NCI-H82 treated with DMSO at 0.1 percent for 48 hours (cell line): Measurements from ENCODE around the gene EVA1B.

Experiments
- DNase-seq: peaks from one replicate; lab custom pipeline; 2025; ENCODE audit not compliant: unreplicated experiment; lab: John Stamatoyannopoulos, UW

The EVA1B gene, protein sequence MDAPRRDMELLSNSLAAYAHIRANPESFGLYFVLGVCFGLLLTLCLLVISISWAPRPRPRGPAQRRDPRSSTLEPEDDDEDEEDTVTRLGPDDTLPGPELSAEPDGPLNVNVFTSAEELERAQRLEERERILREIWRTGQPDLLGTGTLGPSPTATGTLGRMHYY

DNA sequence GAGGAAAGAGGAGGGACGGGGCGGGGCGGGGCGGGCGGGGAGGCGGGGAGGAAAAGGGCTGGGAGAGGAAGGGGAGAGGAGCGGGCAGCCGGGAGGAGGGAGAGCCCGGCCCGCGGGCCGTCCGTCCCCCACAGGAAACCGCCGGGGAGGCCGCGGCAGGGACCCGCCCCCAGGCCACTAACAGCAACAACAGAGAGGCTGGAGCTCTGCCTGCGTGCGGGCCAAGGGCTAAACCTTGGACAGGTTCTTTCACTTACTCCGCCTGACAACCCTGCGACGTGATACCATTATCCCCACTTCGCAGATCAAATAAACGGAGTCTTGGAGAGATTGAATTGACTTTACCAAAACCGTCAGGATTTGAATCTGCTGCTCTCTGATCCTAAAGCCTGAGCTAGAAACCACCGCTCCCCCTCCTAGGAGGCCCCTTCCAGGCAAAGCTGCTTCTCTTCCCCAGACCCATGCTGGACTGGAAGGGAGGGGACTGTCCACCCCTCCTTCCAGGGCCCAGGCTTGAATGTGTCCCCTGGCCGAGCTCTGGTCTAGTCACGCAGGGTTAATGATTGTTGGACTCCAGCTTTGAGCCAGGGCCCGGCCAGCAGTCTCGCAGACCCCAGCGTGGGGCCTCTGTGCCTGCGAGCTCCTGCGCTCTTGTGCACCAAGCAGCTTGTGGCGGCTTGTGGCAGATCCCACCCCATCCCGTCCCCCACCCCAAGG is at the start of gene EVA1B:
TSS of gene EVA1B (minus strand) at position 10 of the 717 bp plus-strand sequence. CDS start 608 bp downstream, outside the sequence.
- no peak for DNase-seq

DNA sequence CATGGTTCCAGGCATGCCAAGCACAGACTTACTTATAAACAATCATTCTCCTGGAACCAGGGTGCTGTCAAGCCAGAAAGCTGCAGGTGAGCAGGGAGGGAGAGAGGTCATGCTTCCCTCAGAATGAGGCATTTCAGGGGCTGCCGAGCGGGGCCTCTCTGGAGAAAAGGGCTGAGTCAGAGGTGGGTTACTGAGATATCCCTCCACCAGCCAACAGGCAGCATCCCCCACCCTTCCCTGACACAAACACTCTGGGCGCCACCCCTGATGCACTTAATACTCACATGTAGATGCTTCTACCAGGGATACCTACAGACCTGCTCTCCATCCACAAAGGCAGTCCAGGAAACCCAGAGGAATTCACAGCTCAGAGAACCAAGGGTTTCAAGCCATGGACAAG is 49.2 kb upstream of the EVA1B start:
- no peak for DNase-seq

DNA sequence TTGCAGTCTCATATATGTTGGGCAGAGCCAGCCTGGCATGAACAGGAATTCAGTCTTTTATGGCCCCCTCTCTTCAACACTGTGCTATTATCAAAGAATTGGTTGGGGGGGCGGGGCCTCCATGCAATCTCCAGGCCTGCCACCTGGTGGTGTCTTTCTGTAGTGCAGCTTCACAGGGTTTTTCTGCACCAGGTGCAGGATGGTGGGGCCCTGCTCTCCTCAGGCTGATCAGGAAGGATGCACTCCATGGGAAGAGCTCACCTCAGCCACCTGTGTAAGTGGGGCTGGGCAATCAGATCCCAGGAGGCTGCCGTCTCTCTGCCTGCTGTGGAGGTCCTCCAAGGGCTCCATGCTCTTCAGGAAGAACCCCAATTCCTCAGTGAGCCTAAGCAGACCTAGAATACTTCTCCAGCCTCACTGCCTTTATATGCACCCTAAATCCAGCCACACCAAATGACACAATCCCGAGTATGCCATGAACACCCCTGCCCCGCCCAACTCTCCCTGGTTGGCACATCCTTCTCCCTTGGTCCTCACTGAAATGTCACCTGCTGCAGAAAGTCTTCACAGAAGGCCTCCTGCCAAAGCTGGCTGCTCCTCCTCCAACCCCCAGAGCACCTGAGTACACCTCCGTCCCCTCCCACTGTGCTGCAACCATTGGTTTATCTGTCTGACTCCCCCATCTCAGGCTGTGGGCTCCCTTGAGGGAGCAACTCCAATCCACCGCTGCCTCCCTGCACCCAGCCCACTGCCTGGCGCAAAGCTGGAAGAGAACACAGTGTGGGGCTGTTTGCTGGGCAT is 45.8 kb upstream of the EVA1B start:
- DNase-seq, result peak; percentile 16

DNA sequence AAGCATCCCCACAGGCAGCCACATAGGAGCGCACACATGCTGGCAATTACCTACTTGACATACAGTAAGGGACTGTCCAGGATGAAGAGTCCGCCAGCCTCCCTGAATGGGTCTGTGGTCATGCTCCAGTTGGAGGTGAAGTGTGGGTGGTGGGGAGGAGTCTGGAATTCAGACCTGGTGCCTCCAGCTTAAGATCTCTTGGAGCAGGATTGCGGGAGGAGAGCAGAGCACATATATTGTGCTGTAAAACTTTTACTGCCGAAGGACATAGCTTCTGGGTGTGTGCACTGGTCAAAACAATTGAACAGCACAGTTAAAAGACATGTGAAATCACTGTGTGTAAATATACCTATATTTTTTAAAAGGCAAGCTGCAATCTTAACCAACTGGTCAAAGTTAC is 44.4 kb upstream of the EVA1B start:
- DNase-seq, result no peak

DNA sequence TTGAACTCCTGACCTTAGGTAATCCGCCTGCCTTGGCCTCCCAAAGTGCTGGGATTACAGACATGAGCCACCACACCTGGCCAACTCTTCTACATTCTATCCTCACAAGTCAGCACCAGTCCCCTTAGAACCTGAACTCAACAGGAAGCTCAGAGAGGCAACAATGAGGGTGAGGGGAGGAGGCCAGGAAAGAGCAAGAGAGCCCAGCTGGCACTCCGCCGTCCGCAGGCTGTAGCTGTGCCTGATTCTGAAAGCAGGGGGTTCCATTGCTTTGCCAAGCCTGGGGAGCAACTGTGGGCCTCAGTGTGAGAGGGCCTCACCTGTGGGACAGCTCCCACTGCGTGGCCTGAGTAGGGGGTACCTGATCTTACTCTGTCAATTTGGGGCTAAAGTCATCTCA is 43.6 kb upstream of the EVA1B start:
- no peak for DNase-seq

DNA sequence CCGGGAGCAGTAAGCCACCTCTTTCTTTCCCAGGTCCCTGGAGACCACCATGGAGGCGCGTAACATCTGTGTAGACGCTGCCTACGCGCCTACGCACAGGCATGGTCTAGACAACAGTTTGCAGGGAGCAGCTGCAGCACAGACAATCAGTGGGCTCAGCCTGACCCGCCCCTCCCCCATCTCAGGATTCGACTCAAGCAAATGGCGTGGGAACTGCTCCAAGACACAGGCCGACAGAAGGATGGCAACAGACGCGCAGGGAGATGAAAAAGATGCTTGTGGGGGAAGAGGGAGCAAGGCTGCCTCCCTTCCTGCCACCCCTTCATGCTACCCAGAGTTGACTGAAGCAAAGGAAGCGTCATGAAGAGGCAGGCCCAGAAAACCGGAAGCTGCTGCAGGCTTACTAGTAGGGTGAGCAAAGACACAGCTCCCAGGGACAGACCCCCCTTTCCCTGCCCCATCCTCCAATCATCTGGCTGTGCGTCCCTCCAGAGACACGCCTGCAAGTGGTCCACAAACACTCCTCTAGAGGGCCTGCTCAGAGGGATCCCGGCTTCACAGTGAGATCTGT is 42.7 kb upstream of the EVA1B start:
- peak; percentile 88 for DNase-seq

DNA sequence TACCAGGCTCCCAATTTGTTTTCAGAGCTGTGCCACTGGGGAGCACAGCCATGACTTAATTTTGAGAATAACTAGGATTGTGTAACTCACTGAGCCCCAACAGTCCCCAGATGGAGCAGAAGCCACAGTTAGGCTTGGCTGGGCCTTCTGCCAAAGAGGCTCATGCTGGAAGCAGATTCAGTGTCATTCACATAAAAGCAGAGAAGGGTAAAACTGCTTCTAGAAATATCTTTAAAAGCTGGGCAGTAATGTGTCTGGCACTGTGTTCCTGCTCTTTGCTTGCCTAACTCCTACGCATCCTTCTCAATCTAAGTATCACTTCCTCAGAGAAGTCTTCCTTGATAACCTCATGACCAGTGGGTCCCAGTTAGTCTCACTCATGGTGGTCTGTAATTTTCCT is 41.9 kb upstream of the EVA1B start:
- no peak for DNase-seq

DNA sequence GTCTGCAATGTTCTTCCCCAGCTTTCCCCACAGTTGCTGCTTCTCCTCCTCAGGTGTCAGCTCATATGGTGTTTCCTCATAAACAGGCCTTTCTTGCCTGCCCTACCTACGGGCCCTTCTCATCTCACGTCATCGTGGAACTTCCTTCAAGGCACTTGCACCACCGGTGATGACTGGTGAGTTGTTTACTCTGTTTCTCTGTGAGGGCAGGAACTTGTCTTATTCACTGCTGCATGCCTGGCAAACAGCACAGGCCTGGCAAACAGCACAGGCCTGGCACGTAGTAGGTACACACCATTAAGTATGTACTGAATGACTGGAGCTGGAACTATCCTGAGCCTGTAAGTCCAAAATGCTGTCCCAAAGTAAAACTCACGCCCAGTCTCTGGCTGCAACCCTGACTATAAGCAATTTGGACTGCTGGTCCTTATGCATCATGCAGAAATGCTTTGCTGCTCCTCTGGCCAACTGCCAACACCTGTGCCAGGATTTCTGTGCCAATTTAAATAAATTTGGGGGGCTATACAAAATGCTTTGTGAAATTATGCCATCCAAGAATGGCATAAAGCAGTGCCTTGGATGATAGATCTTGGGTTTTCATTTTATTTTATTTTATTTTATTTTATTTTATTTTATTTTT is 36.6 kb upstream of the EVA1B start:
- no peak for DNase-seq

DNA sequence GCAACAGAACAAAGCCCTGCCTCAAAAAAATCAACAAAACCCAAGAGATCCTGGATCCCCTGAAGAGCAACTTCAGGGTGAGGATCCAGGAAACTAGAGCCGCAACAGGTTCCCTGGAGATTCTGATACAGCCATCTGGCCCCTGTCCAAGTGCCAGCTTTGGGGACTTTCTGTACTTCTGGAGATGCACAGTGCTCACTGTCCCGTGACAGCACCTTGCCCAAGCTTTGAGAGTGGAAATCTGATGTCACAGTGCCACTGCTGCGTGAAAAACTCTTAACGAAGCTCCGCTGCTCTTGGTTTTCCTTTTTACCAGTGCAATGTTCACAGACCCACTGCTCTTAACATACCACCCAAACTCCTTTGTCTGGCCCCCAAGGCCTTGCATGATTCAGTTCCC is 35.9 kb upstream of the EVA1B start:
- no peak for DNase-seq

DNA sequence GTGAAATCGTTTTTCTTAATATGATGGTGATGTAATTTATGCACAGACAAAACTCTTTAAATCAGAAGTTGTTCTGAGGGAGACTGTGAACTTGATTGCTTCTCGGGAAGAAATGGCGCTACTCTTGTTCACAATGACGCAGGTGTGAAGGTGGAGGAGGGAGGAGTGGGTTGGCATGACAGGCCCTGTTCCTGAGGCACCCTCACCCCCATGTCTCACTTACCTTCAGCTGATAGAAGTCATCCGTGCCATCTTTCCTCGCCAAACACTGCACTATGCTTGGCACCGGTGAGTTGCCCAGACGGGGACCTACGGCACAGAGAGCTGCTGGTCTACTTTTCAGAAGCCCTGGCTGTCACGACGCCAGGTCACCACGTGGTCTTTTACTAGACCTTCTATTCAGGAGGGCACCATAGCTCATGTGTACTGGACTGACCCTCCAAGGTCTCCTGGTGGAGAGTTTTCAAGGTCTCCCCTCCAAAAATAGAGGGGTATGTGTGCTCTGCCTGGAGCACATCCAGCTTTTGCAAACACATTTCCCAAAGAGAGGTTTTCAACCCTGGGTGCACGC is 35.2 kb upstream of the EVA1B start:
- DNase-seq, result no peak

DNA sequence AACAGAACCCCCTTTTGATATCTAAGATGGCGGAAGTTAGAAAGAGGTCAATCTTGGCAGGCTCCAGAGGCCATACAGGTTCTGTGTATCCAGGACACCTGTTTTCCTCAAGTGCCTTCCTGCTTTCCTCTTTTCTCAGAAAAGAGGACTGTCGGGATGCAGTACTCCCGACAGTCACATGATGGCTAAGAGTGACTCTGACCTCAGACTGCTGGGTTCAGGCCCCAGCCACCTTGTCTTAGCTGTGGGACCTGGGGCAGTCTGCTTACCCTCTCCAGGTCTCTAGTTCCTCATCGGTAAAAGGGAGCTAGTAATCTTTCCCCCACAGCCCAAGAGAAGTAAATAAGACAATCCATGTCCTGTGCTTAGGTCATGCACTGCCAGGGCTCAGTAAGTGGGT is 32.4 kb upstream of the EVA1B start:
- no peak for DNase-seq

DNA sequence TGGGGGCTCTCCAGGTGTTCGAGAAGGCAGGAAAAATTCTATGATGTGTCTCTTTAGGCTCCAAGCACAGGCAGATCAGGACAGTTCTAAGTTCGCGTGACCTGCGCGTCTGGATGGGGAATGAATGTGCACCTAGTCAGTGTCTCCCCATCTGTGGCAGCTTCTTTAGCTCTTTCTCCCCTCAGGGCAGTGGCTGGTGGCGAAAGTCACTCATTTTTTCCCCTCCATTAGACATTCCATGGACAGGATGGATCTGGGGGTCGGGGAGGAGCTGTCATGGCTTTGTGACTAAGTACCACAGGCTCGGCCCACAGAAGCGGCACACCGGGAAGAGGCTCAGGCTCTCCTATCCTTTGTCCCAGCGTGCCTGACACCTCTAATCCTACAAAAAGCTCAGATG is 31.0 kb upstream of the EVA1B start:
- no peak for DNase-seq

DNA sequence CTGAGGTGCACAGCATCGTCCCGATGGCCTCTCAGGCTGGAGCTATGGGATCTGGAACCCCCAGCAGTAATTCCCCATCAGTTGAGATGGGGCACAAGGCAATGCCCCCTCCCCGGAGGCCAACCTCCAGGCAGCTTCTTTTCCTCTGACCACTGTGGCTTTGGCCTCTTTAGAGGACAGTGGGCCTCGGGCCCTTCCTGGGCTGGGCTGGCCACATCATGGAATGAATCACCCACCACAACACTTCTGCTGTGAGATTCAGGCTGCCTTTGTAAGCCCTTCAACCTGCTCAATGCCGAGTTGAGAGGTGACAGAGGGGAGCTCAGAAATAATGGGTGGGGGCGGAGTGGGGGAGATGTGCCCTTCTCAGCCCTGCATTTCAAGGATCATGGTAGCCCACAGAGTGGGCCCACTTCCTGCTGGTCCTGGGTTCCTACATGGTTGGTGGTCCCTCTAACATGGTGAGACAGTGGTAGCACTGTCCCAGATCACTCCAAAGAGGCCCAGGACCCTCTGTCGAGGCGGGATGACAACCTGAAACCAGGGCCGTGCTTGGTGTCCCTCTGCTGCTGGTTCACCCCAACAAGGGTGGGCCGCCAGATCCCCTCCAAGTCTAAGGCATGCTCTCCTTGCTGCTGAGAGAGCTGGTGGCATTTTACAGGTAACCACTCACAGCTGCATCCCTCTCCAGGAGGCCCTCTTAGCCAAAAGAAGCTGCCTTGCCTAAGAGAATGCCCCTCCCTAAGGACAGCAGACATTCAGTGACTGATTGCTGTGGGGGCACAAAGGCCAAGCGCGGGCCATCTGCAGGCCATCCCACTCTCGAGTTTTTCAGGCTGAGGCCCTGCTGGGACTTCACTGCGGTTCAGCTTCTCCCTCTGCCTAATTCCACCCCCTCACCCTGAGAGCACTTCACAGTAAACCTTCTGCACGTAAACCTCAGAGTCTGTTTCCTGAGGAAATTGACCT is 29.7 kb upstream of the EVA1B start:
- DNase-seq, result no peak

DNA sequence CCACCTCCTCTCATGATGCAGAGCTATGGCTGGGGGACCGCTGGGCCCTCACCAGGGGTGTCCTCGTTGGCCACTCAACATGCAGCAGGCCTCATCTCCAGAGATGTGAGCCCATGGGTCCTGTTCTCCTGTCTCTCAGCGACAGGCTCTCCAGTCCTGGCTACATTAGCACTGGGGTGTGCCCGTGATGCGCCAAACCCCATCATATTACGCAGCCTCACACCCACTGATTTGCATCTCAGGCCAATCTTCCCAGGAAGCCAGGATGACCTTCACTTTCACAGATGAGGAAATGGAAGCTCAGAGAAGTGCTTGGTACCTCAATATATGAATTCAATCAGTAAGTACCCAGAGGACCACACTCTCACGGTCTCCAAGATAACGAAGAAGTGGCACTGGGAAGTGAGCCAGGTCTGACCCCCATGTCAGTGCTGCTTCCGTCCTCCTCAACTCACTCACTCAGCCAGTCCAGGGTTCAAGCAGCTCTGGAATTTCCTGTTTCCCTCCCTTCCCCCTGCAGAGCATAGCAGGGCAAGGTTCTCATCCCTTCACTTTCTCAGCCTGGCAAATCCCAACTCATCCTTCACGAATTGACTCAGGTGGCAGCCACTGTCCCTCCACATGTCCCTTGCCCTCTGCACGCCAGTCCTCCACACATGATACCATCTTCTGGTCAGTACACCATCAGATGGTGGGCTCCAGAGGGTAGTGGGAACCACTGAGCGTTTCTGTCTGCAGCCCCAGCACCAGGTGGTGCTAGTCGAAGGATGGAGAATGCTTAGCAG is 28.9 kb upstream of the EVA1B start:
- no peak for DNase-seq

DNA sequence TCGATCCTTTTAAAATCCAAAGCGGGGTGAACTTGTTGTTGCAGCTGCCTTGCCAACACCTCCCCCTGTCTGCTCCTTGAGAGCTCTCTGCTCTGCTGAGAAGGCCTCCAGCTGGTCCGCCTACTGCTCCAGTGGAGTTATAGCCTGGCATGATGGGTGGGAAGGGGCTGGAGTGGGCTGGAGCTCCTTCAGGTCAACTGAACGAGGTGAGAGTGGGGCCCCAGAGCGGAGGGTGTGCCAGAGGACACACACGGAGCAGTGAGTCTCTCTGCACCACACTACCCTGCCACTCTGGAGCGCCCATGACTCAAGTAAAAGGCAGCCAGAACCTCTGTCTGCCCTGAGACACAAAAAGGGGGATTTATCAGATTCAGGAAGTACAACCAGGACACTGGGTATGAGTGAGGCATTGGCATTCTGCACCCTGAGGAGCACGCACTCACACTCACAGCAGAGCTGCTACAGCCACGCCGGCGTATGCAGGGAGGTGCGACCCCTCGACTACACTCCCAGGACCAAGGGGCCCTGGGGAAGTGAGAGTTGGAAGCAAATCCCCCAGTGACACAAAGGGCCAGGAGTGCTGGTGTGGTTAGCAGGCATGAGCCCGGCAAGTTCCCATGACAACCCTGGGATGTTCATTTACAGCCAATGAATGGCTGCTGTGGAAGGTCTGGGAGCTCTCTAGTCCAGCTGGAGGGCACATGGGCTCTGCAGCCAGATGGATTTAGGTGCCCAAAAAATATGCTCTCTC is 28.0 kb upstream of the EVA1B start:
- DNase-seq, result no peak

DNA sequence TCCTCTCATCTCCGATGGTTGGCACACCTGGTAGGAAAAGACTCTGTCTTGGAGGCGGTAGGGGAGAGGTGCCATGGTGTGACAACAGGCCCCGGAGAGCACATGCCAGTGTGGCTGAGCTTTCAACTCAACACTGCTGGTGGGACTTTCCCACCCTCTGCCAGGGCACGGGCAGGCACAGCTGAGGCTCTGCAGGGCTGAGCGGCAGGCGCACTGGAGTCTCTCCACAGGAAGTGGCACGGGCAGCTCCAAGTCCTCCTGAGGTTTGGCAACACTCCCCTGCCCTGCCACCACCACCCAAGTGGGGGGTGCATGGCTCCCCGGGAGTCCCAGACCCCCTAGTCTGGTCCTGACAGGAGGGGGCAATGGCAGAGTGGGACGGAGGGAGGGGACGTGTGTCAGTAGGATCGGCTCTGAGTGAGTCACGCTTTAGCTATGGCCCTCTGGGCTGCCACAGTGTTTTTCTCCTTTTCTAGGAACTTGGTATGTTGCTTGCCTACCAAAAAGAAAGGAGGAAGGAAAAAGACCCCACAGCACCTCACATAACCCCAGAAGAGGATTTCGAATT is 27.3 kb upstream of the EVA1B start:
- DNase-seq, result no peak

DNA sequence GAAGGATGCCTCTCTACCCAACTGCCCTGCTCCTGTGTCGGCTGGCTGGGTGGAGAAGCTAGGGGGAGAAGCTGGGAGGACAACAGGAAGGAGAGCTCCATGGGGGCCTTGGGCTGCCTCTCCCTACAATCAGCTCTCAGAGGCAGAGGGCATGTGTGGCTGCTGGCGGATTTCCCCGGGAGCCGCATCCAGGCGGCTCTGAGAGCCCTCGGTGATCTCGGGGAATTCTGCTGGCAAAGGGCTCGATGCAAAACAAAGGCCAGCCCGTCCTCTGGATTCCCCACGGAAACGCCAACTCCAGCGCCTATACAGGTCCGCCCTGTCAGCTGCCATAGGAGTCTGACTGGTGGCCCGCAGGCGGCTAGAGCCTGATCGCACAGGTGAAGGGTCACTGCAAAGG is 26.4 kb upstream of the EVA1B start:
- DNase-seq, result no peak

DNA sequence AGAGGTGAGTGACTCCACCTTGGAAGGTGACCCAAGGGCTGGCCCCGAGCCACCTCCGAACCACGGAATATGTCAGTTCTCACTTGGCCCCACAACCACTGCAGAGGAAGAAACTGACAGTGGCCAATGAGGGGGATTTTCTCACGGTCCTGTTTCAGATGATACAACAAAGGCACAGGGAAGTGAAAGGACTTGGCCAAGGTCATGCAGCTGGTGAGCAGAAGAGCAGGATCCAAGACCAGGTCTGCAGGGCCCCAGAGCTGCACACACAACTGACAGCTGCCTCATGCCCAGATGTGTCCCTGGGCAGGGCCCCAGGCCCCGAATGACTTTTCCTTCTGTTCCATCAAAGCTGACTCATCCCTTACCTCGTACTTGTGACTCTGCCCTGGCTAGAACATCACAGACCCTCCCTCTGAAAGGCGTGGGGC is 25.8 kb upstream of the EVA1B start:
- DNase-seq, result no peak
